ENCODE results near the gene WTAP.
A peak's percentile ranks its signal among the peaks of the same experiment; 100 is the strongest.
"Not testable (repeated sequence)": the region's sequence is repeated elsewhere in the genome, so short reads cannot be mapped to it uniquely, and the experiment has no call there.

WTAP gene

DNA sequence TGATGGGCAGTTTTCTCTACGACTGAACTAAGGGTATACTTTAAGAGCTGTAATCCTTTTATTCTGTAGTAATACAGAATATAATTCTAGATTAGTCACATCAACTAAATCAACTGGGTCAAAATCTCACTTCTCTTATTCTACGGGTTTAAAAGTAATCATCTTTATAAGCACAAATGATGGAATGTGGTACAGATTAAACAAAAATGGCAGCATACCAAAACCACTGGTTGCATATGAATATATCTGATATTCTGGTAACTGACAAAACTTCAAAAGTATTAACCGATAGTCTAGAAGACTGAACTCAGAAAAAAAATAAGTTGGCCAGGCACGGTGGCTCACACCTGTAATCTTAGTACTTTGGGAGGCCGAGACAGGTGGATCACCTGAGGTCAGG, 41.3 kb upstream of the WTAP start:
- H3K27me3 ChIP-seq (ENCODE audit: control insufficient read depth, insufficient read depth, low read length, poor library complexity, severe bottlenecking), result no peaks in the 10 kb centered on the region
- 59 to 74% methylated on average over 3 to 5 of the region's 5 CpGs for WGBS, 2 experiments
- H3K4me3 ChIP-seq (ENCODE audit: insufficient read depth, low read depth, low read length), result no peak overlapping the region
- H3K9me3 ChIP-seq (ENCODE audit: control insufficient read depth, low read length), result no peaks in the 10 kb centered on the region
- no peak overlapping the region for H3K27ac ChIP-seq (ENCODE audit: insufficient read depth, low read depth, low read length, poor library complexity, severe bottlenecking)
- H3K4me1 ChIP-seq (ENCODE audit: control insufficient read depth, insufficient read depth, low read length), result no peaks in the 10 kb centered on the region
- peaks cover 10% of the 10 kb centered on the region for H3K36me3 ChIP-seq (ENCODE audit: control insufficient read depth, insufficient read depth, low read length)

DNA sequence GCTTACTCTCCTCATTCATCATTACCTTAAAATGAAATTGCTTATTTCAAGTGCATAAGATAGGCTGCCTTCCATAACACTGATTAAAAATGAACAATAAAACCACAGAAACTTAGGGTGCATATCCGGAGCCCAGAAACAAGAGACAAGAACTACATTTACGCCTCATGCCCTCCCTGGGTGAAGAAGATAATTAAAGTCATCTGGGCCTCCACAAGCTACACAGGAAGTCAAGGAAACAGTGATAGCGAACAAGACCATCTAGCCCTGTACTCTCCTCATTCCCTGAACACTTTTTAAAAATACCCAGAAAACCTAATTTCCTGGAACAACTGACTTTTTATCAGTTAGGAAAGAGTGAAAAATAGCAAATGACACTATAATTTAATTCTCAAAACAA, 40.6 kb upstream of the WTAP start:
- Histone ChIP-seq H3K4me1 (ENCODE audit: control insufficient read depth, insufficient read depth, low read length) (peaks cover 2% of the 10 kb centered on the region), H3K36me3 (ENCODE audit: control insufficient read depth, insufficient read depth, low read length) (peaks cover 10% of the 10 kb centered on the region), H3K27me3 (ENCODE audit: control insufficient read depth, insufficient read depth, low read length, poor library complexity, severe bottlenecking) (no peaks in the 10 kb centered on the region), H3K4me3 (ENCODE audit: insufficient read depth, low read depth, low read length) (no peak overlapping the region), H3K27ac (ENCODE audit: insufficient read depth, low read depth, low read length, poor library complexity, severe bottlenecking) (no peak overlapping the region), H3K9me3 (ENCODE audit: control insufficient read depth, low read length) (no peaks in the 10 kb centered on the region)
- 98 to 100% methylated on average over 3 of the region's 3 CpGs for WGBS, 2 experiments

GRCh38 chr6:159687341-159687740, 40.0 kb upstream of the WTAP start:
- Histone ChIP-seq H3K9me3 (ENCODE audit: control insufficient read depth, low read length) (no peaks in the 10 kb centered on the region), H3K4me3 (ENCODE audit: insufficient read depth, low read depth, low read length) (no peak overlapping the region), H3K36me3 (ENCODE audit: control insufficient read depth, insufficient read depth, low read length) (peaks cover 10% of the 10 kb centered on the region), H3K27me3 (ENCODE audit: control insufficient read depth, insufficient read depth, low read length, poor library complexity, severe bottlenecking) (no peaks in the 10 kb centered on the region), H3K4me1 (ENCODE audit: control insufficient read depth, insufficient read depth, low read length) (peaks cover 7% of the 10 kb centered on the region), H3K27ac (ENCODE audit: insufficient read depth, low read depth, low read length, poor library complexity, severe bottlenecking) (no peak overlapping the region)
- WGBS, 2 experiments, result 96 to 98% methylated on average over 9 of the region's 9 CpGs

DNA sequence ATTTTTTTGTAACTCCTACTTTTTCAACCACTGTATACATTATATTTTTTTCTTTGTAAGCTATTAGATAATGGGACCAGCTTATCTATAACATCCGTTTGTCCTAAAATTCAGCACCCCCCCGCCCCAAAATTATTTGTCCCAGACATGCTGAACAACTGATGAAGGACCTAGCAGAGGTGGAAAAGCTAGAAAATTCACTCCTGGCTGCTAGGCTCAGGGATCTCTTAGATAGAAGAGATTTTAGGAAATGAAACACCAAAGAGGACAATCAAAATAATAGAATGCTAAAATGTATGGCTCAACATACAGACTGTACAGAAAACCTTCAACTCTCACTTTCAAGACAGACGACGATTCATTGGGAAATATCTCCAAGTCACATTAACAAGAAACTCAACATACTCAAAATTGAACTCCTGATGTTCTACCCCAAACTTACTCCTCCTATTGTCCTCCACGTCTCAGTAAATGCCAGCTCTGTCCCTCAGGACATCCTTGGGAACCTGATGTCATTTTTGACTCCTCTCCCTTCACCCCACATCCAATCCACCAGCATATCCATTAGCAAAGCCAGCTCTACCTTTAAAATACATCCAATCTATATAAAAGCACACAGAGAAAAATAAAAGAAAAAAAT, 38.9 kb upstream of the WTAP start:
- Histone ChIP-seq H3K4me1 (ENCODE audit: control insufficient read depth, insufficient read depth, low read length) (peaks cover 7% of the 10 kb centered on the region), H3K4me3 (ENCODE audit: insufficient read depth, low read depth, low read length) (no peak overlapping the region), H3K36me3 (ENCODE audit: control insufficient read depth, insufficient read depth, low read length) (peaks cover 10% of the 10 kb centered on the region), H3K27me3 (ENCODE audit: control insufficient read depth, insufficient read depth, low read length, poor library complexity, severe bottlenecking) (no peaks in the 10 kb centered on the region), H3K9me3 (ENCODE audit: control insufficient read depth, low read length) (no peaks in the 10 kb centered on the region), H3K27ac (ENCODE audit: insufficient read depth, low read depth, low read length, poor library complexity, severe bottlenecking) (no peak overlapping the region)
- 93 to 97% methylated on average over 4 to 5 of the region's 5 CpGs for whole genome bisulfite sequencing, 2 experiments

GRCh38 chr6:159689001-159689400, 38.3 kb upstream of the WTAP start:
- H3K27ac ChIP-seq (ENCODE audit: insufficient read depth, low read depth, low read length, poor library complexity, severe bottlenecking), result no peak overlapping the region
- peaks cover 7% of the 10 kb centered on the region for H3K4me1 ChIP-seq (ENCODE audit: control insufficient read depth, insufficient read depth, low read length)
- WGBS, 2 experiments, result 91 to 98% methylated on average over 6 of the region's 6 CpGs
- H3K27me3 ChIP-seq (ENCODE audit: control insufficient read depth, insufficient read depth, low read length, poor library complexity, severe bottlenecking), result no peaks in the 10 kb centered on the region
- no peaks in the 10 kb centered on the region for H3K9me3 ChIP-seq (ENCODE audit: control insufficient read depth, low read length)
- H3K36me3 ChIP-seq (ENCODE audit: control insufficient read depth, insufficient read depth, low read length), result peaks cover 10% of the 10 kb centered on the region
- no peak overlapping the region for H3K4me3 ChIP-seq (ENCODE audit: insufficient read depth, low read depth, low read length)

- not testable (repeated sequence) for H3K36me3 ChIP-seq (ENCODE audit: control insufficient read depth, insufficient read depth, low read length); H3K4me1 ChIP-seq (ENCODE audit: control insufficient read depth, insufficient read depth, low read length); H3K9me3 ChIP-seq (ENCODE audit: control insufficient read depth, low read length); H3K4me3 ChIP-seq (ENCODE audit: insufficient read depth, low read depth, low read length); H3K27me3 ChIP-seq (ENCODE audit: control insufficient read depth, insufficient read depth, low read length, poor library complexity, severe bottlenecking); H3K27ac ChIP-seq (ENCODE audit: insufficient read depth, low read depth, low read length, poor library complexity, severe bottlenecking)
- WGBS, 2 experiments, result 93 to 97% methylated on average over 13 of the region's 13 CpGs
Measured at GRCh38 chr6:159690135-159690534, 37.2 kb upstream of the WTAP start.

DNA sequence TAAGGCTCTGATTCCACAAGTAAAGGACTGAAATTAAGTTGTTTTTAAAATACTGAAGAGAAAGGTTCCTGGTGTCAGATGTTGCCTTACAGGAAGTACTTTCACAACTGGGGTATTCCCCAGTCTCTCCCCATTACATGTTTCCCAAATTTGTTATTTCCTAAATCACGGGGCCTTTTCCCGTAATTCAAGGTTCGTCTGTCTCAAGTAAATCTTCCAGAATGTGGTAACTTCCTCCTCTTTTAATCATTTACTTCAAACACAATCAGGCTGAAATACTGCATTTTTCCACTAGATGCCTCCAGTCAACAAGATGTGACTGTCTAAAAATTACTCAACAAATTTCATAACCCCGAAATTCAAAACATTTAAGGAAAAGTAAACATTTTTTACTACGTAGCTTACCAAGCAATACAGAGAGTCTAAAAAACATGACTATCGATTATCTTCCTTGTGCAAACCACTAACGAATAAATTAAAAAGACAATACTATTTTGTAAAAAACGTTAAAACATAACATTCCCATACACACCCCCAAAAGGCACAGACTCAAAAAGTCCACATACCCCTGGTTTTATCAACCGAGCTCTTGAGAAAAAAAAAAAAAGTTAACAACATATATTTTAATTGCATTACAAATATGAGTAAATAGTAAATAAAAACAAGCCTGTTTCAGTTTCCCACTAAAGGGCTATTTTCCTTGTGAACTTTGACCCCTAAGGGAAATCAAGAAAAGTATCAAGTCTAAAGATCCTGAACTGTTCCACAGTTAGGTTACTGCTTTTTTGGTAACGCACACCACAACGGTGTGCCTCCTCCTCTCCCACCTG, 36.0 kb upstream of the WTAP start:
- no peak overlapping the region for H3K27ac ChIP-seq (ENCODE audit: insufficient read depth, low read depth, low read length, poor library complexity, severe bottlenecking)
- H3K4me3 ChIP-seq (ENCODE audit: insufficient read depth, low read depth, low read length), result peak overlapping the region; percentile 82
- no peaks in the 10 kb centered on the region for H3K9me3 ChIP-seq (ENCODE audit: control insufficient read depth, low read length)
- peaks cover 7% of the 10 kb centered on the region for H3K4me1 ChIP-seq (ENCODE audit: control insufficient read depth, insufficient read depth, low read length)
- H3K27me3 ChIP-seq (ENCODE audit: control insufficient read depth, insufficient read depth, low read length, poor library complexity, severe bottlenecking), result no peaks in the 10 kb centered on the region
- WGBS, 2 experiments, result 84 to 85% methylated on average over 9 of the region's 11 CpGs
- peaks cover 5% of the 10 kb centered on the region for H3K36me3 ChIP-seq (ENCODE audit: control insufficient read depth, insufficient read depth, low read length)

- Histone ChIP-seq H3K27ac (ENCODE audit: insufficient read depth, low read depth, low read length, poor library complexity, severe bottlenecking) (no peak overlapping the region), H3K4me3 (ENCODE audit: insufficient read depth, low read depth, low read length) (peak overlapping the region; percentile 82), H3K9me3 (ENCODE audit: control insufficient read depth, low read length) (no peaks in the 10 kb centered on the region), H3K27me3 (ENCODE audit: control insufficient read depth, insufficient read depth, low read length, poor library complexity, severe bottlenecking) (no peaks in the 10 kb centered on the region), H3K36me3 (ENCODE audit: control insufficient read depth, insufficient read depth, low read length) (peaks cover 5% of the 10 kb centered on the region), H3K4me1 (ENCODE audit: control insufficient read depth, insufficient read depth, low read length) (peaks cover 7% of the 10 kb centered on the region)
- 54 to 61% methylated on average over 7 of the region's 7 CpGs for WGBS, 2 experiments
Measured at GRCh38 chr6:159691963-159692287, 35.4 kb upstream of the WTAP start.

DNA sequence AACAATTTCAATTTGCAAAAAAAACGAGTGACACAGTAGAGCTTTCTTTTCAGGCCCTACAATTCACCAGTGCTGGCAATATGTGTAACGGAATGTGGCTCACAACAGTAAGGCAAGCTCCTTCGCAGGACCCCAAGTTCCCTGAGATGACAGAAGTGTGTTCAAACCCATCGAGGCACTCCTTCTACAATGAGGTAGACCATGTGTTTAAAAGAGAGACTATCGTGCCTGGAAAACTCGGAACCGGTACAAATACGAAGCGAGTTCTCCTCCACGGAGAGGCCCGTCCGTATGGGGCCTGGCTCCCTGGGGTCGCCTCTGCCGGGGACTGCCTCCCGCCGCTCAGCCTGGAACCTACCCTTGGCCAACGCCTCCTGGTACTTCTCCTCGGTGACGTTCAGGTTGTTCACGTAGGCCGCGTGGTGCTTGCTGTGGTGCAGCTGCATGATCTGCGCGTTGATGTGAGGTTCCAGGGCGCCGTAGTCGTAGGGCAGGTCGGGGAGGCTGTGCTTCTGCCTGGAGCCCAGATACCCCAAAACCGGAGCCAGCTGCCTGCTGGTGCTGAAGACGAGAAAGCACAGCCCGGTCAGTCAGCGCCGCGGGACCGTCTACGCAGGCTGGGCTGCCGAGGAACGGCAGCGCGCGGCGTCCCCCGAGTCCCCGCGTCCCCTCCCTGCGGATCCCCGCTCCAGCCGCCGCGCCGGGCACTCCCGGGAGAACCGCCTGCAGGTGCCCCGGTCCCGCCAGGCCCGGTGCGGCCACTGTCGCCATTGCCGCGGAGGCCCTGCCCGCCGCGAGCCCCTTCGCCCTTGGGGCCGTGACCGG, 34.8 kb upstream of the WTAP start:
- Histone ChIP-seq H3K4me1 (ENCODE audit: control insufficient read depth, insufficient read depth, low read length) (peaks cover 7% of the 10 kb centered on the region), H3K4me3 (ENCODE audit: insufficient read depth, low read depth, low read length) (peak overlapping the region; percentile 82), H3K9me3 (ENCODE audit: control insufficient read depth, low read length) (no peaks in the 10 kb centered on the region), H3K27ac (ENCODE audit: insufficient read depth, low read depth, low read length, poor library complexity, severe bottlenecking) (peak overlapping the region; percentile 27), H3K27me3 (ENCODE audit: control insufficient read depth, insufficient read depth, low read length, poor library complexity, severe bottlenecking) (no peaks in the 10 kb centered on the region), H3K36me3 (ENCODE audit: control insufficient read depth, insufficient read depth, low read length) (peaks cover 5% of the 10 kb centered on the region)
- 1 to 3% methylated on average over 66 of the region's 66 CpGs for WGBS, 2 experiments

Measured in ectodermal cell (in vitro differentiated cells).